KG1 (cell line): ENCODE measurements around the gene BCAT1.
"Not testable (repeated sequence)": the region's sequence is repeated elsewhere in the genome, so short reads cannot be mapped to it uniquely, and the experiment has no call there.

ENCODE experiments used
- DNase-seq: peaks from one replicate; lab custom pipeline; 2025; lab: John Stamatoyannopoulos, UW

BCAT1 gene

DNA sequence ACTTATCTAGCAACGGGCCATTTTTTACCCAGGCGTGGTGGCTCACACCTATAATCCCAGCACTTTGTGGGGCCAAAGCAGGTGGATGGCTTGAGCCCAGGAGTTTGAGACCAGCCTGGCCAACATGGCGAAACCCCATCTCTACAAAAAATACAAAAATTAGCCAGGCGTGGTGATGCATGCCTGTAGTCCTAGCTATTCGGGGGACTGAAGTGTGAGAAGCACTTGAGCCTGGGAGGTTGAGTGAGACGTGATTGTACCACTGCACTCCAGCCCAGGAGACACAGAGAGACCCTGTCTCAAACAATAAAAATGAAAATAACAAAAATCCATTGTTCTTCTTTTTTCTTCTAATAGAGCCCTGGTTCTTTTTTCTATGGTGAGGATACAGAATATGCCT lies 7.5 kb upstream of the BCAT1 start:
- not testable (repeated sequence) for DNase-seq

- no peak for DNase-seq
Measured at GRCh38 chr12:24955853-24956252, 7.0 kb upstream of the BCAT1 start.

DNA sequence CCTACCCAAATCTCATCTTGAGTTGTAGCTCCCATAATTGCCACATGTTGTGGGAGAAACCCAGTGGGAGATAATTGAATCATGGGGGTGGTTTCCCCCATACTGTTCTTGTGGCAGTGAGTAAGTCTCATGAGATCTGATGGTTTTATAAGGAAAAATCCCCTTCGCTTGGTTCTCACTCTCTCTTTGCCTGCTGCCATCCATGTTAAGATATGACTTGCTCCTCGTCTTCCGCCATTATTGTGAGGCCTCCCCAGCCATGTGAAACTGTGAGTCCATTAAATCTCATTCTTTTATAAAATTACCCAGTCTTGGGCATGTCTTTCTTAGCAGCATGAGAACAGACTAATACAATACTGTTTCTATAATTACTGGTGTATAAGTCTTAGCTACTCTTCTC lies 6.5 kb upstream of the BCAT1 start:
- DNase-seq: no peak

- no peak for DNase-seq
Measured at GRCh38 chr12:24954261-24954660, 5.4 kb upstream of the BCAT1 start.

- DNase-seq: no peak
Measured at GRCh38 chr12:24952389-24952788, 3.5 kb upstream of the BCAT1 start.

DNA sequence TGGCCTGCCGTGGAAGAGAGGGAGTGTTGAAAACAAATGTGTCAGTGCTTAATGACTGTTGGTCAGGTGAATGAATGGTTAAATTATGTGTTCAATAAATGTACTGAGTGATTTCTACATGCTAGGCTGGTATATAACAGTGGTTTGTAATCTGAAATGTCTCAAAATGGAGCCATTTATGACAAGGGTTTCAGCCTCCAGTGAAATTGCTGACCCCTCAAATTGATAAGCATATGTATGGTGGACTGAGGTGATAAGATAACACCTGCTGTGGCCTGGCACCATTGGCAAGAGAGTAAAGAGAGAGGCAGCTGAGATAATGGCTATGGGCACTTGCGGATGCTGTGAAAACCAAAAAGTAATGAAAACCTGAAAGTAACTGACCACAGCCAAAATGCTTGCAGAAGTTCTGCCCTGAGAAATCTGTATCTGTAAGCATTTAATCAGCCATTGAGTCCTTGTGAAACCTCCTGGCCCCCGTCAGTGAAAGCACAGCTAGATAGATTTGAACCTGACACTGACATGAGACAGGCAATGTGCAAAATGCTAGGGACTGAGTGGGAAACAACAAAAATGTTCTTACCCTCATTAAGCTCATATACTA lies 1.4 kb upstream of the BCAT1 start:
- no peak for DNase-seq

DNA sequence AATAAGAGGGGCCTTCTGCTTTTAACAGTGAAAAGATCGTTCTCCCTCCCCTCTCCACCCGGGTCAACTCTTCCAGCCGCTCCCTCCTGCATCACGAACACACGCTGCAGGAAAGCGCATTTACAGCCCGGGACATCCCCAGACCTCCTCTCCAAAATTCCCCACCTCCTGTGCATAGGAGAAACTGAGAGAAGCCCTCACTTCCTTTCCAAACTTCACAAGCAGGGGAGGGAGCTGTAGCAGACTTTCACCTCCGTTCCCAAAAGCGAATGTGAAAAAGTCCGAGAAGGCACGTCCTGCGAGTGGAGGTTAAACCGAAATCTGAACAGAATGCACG lies 513 bp downstream of the BCAT1 start:
- no peak for DNase-seq

DNA sequence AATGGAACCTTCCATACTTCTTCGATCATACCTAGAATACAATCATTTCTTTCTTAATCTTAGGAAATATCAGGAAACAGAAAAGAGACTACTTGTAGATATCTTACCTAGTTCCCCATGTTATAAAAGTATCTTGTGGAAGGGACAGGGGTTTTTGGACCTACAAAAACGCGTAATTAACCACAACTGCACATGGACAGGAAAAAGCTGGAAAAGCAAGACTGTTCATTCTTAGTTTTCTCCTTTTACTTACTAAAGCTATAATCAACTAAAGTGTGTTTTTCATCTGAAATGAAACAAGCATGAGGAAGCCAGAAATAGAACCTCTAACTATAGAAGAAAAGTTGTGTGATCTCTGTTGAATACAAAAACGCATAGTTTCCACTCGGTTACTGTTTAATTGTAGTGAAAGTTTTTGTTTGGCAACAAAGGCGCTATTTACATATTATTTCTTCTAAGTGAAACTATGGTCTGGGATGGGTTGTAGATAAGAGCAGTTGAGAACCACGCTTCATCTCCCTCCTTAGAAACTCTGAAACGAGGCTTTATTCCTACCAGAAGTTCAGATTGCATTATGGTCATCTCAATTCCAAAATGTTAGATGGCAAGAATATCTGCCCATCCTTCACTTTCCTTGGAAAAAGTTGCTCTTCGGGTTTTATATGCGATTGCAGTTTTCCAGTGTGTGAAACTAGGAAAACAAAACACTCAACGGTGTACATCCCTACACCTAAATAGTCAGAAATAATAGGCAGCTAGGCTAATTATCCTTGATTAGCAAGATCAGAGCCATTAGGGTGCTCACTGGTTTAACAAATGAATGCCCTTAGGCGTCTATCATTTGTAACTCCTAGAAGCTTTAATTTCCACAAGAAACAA lies 1.1 kb downstream of the BCAT1 start:
- no peak for DNase-seq

DNA sequence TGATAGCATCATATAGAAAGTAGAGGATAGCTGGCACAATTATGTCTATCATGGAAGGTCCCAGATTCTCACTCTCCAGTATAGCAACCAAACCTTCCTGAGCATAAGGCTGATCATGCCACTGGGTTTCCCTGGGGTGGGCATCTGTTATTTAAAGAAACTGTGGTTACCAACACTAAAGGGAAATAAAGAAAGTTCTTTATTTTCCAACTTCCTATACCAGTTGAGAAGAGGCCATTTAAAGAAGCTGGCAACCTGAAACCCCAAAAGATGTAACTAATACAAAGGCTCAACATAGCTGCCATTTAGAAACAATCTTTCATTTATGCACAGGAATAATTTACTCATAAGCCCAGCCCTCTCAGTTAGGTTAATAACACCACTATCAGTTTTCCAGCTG lies 3.1 kb downstream of the BCAT1 start:
- DNase-seq: no peak

- no peak for DNase-seq
Measured at GRCh38 chr12:24945039-24945438, 3.9 kb downstream of the BCAT1 start.

DNA sequence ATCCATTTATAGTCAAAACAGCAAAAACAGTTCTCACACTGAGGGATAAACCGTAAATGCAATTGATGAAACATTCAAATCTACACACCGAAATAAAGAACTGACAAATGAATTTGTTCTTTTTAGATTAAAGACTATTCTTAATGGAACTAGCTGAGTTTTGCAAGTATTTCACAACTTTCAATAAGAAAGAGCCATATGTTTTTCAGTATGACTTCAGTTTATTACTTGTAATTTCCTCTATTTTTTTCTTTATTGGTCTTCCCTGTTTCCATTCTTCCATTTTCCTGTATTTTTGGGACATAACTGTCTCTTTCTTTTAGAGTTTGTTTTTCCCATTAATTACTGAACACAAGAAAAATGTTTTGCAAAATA lies 4.3 kb downstream of the BCAT1 start:
- DNase-seq: no peak

DNA sequence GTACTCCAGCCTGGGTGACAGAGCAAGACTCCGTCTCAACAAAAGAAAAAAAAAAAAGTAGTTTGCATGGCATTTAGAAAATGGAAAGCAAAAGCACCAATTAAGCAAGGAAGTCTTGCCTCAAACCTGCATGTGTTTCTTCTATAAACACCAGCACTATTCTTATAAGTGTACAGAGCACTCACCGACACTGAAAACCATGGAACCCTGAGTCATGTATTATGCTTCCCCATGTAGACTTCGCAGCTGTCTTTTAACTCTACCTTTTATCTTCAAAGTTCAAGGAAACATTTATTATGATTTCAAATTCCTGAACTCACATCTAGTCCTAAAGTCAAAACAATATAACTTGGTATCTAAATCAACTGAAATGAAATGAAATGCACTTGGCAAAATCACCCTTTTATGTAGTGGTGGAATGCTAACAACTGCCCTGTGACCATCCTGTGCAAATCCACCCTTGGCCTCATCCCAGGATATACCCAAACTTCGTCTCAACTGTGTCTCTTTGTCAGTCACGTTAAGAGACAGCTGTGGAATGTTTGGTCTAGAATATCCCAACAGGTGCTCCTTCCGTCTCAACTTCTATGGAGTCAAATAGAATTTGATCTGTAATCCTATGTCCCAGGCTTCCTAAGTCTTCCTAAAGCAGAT lies 4.8 kb downstream of the BCAT1 start:
- DNase-seq: no peak

GRCh38 chr12:24940157-24940556 lies 8.7 kb downstream of the BCAT1 start:
- DNase-seq: no peak

DNA sequence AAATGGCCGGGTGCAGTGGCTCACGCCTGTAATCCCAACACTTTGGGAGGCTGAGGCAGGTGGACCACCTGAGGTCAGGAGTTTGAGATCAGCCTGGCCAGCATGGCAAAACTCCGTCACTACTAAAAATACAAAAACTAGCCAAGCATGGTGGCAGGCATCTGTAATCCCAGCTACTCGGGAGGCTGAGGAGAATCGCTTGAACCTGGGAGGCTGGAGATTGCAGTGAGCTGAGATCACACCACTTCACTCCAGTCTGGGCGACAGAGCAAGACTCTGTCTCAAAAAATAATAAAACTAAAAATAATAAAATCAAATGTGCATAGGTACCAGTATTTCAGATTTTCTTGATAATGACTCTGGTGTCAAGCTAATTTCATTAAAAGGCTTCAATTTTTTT lies 9.3 kb downstream of the BCAT1 start:
- DNase-seq: not testable (repeated sequence)

GRCh38 chr12:24938341-24938740 lies 10.6 kb downstream of the BCAT1 start:
- DNase-seq: no peak

DNA sequence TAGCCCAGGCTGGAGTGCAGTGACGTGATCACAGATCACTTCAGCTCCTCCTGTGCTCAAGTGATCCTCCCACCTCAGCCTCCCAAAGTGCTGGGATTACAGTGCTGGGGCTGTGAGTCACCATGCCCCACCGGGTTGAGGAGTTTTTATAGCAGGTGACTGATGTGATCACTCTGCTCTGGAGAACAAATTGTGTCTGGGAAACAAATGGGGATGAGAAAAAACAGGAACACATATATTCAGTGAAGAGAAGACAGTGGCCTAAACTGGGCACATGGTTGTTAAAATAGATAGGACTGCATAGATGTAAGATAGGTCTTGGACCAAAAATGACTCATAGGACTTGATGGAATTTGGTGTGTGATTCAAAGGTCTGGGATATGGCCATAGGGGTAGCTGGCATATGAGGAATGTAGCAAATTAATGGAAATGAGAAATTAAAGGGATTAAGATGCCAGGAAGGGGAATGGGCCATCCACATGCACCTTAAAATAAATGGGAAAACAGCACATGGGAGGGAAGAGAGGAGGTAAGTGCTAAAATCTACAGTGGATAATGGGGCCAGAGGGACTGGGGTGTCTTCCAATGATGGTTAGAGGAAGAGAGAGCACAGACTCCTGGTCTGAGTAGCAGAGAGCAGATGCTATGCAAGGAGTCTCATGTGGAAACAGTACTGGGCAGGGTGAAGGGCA lies 11.2 kb downstream of the BCAT1 start:
- DNase-seq: no peak

DNA sequence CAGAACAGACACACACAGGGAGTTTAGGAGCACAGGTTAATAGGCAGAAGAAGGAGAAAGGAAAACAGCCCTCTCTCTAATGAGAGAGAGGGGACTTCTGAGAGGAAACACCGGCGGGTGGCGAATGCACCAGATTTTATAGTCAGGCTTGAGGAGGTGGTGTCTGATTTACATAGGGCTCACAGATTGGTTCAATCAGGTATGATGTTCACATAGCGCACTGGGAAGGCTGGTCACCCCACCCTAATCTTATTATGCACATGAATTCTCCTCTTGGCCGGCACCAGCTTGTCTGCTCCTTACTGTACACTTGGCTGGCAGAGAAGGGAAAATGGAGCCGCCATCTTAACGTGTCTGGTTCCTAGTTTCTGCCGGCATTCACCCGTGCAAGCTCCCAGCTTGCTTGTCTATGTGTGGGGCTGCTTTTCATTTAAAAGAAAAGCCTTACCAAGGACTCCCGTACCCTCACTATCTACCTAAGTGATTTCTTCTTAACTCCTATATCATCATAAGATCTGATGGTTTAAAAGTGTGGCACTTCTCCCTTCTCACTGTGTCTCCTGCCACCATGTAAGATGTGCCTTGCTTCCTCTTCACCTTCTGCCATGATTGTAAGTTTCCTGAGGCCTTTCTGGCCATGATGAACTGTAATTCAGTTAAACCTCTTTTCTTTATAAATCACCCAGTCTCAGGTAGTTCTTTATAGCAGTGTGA lies 15.1 kb downstream of the BCAT1 start:
- no peak for DNase-seq

GRCh38 chr12:24931666-24932405 lies 17.1 kb downstream of the BCAT1 start:
- DNase-seq: peak; percentile 49

GRCh38 chr12:24929953-24930352 lies 18.9 kb downstream of the BCAT1 start:
- DNase-seq: no peak

DNA sequence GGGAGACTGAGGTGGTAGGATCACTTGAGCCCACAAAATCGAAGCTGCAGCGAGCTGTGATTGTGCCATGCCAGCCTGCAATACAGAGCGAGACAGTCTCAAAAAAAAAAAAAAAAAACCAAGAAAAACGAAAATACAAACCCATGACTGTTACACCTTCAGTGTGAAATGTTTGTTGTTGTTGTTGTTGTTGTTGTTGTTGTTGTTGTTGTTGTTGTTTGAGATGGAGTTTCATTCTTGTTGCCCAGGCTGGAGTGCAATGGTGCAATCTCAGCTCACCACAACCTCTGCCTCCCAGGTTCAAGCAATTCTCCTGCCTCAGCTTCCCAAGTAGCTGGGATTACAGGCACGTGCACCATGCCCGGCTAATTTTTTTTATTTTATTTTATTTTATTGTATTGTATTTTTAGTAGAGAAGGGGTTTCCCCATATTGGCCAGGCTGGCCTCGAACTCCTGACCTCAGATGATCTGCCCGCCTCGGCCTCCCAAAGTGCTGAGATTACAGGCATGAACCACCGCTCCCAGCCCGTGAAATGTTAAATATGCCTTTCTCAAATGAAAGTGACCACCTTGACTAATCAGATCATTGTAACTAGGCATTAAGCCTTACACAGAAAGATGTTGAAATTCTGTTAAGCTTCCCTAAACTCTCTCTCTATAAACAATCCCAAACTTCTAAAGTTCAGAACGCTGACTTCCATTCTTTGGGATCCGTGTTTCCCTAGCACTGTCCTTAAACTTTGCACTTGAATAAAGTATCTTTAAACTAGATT lies 20.2 kb downstream of the BCAT1 start:
- not testable (repeated sequence) for DNase-seq

GRCh38 chr12:24928131-24928530 lies 20.8 kb downstream of the BCAT1 start:
- DNase-seq: no peak
